HL-60/S4 treated with retinoic acid at 250 ng/mL for 4 days and 3 days (cell line): ENCODE measurements around the gene HTT-AS.

Experiments used
- in situ Hi-C: fragments of 300-500 bp; cut with MboI; formaldehyde crosslinking; loops from 2 replicates; pipeline ENCODE4 v1.7.0; 2022; ENCODE audit warnings: low sequenced_read_pairs

The HTT-AS gene

DNA sequence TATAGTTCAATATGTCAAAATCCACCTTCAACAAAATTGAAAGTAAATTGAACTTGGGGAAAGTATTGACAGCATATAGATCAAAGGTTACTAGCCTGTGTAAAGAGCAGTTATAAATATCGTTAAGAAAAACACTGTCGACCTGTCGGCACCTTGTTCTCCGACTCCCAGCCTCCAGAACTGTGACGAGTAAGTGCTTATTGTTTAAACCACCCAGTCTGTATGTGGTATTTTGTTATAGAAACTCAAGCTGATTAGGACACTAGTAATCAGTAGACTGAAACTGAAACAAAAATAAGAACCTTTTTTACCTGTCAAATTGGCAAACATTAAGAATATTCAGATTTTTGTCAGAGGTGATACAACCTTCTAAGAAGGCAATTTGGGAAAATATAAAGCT, 17.1 kb upstream of the HTT-AS start:
- in situ Hi-C loops, result no loop called here

DNA sequence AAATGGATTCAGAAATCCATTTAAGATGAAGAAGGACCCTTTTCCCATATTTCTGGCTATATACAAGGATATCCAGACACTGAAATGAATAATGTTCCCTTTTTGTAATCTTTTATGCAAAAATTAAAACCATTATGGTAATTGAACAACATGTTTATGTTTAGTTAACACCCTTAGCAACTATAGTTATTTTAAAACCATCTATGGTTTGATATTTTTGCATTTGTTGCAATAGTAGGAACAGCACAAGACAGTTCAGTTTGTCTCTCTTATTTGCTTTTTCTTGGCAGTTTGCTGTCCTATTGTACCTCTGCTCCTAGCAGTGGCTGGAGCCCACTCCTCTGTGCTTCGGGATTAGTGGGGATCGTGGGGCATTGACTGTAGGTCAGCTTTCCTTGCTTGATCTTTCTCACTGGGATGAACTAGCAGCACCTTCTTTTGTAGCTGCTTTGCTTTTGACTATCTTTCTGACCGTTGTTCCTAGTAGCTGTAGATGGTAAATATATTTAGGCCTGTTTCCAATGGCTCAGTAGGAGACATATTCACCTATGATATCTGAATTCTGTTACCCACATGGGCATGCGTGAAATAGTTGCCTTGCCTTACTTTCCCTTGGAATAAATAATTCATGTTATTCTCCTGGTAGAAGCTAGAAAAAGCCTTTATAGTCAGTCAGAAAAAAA, 12.9 kb upstream of the HTT-AS start:
- in situ Hi-C loops, result no loop called here

DNA sequence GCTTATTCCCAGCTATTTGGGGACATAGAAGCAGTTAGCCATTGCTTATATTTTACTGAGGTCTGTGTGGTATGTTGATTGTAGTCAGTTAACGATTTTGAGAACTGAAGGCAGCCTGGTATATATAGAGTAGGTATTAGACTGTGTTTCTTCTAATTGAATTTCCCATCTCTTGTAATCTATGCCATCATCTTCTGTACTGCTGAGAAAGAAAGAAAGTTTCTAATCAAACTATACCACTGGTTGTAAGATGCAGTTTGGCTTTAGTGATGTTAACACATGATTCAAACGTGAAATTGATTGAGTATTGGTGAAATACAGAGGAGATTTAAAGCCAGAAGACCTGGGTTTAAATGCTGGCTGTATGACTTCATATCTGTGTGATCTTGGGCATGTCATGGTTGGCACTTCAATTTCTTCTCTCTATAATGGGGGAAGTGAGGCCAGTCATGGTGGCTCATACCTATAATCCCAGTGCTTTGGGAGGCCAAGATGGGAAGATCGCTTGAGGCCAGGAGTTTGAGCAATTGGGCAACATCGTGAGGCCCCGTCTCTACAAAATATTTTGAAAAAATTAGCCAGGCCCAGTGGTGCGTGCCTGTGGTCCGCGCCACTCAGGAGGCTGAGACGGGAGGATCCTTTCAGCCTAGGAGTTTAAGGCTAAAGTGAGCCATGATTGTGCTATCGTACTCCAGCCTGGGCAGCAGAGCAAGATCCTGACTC, 11.8 kb upstream of the HTT-AS start:
- in situ Hi-C loops, result no loop called here

DNA sequence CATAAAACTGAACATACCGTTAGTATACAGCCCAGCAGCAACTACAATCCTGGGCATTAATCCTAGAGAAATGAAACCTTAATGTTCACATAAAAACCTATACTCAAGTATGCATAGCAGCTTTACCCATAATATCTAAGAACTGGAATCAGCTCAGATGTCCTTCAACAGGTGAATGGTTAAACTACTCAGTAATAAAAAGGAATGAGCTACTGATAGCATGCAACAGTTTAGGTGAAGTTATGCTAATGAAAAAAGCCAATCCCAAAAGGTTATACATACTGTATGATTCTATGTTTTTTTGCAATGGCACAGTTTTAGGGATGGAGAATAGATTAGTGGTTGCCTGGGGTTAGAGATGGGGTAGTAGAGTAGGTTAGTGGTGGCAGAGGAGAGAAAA, 9.4 kb upstream of the HTT-AS start:
- in situ Hi-C loops, result no loop called here

DNA sequence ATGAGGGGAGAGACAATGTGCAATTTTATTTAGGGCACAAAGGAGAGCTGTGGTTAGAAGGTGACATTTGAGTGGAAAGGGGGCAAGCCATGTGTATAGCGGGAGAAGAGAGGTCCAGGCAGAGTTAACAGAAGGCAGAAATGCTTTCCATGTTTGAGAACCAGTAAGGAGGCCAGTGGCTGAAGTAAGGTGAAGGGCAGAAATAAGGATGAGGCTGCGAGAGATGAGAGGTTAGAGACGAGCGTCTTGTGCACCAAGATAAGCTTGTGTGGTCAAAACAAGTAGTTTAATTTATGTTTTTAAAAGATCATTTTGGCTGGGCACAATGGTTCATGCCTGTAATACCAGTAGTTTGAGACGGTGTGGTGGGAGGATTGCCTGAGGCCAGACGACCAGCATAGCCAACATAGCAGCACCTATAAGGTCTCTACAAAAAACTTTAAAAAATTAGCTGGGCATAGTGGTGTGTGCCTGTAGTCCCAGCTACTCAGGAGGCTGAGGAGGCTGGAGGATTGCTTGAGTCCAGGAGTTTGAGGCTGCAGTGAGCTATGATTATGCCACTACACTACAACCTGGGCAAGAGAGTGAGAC, 8.7 kb upstream of the HTT-AS start:
- in situ Hi-C loops, result no loop called here

DNA sequence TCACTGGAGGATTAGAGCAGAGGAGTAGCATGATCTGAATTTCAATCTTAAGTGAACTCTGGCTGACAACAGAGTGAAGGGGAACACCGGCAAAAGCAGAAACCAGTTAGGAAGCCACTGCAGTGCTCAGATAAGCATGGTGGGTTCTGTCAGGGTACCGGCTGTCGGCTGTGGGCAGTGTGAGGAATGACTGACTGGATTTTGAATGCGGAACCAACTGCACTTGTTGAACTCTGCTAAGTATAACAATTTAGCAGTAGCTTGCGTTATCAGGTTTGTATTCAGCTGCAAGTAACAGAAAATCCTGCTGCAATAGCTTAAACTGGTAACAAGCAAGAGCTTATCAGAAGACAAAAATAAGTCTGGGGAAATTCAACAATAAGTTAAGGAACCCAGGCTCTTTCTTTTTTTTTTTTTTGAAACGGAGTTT, 5.4 kb upstream of the HTT-AS start:
- in situ Hi-C loops, result no loop called here

DNA sequence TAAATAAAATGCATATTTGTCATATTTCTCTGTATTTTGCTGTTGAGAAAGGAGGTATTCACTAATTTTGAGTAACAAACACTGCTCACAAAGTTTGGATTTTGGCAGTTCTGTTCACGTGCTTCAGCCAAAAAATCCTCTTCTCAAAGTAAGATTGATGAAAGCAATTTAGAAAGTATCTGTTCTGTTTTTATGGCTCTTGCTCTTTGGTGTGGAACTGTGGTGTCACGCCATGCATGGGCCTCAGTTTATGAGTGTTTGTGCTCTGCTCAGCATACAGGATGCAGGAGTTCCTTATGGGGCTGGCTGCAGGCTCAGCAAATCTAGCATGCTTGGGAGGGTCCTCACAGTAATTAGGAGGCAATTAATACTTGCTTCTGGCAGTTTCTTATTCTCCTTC, 3.5 kb upstream of the HTT-AS start:
- in situ Hi-C loops, result no loop called here

DNA sequence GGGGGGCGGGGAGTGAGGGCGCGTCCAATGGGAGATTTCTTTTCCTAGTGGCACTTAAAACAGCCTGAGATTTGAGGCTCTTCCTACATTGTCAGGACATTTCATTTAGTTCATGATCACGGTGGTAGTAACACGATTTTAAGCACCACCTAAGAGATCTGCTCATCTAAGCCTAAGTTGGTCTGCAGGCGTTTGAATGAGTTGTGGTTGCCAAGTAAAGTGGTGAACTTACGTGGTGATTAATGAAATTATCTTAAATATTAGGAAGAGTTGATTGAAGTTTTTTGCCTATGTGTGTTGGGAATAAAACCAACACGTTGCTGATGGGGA, 1.3 kb upstream of the HTT-AS start:
- in situ Hi-C loops, result no loop called here

DNA sequence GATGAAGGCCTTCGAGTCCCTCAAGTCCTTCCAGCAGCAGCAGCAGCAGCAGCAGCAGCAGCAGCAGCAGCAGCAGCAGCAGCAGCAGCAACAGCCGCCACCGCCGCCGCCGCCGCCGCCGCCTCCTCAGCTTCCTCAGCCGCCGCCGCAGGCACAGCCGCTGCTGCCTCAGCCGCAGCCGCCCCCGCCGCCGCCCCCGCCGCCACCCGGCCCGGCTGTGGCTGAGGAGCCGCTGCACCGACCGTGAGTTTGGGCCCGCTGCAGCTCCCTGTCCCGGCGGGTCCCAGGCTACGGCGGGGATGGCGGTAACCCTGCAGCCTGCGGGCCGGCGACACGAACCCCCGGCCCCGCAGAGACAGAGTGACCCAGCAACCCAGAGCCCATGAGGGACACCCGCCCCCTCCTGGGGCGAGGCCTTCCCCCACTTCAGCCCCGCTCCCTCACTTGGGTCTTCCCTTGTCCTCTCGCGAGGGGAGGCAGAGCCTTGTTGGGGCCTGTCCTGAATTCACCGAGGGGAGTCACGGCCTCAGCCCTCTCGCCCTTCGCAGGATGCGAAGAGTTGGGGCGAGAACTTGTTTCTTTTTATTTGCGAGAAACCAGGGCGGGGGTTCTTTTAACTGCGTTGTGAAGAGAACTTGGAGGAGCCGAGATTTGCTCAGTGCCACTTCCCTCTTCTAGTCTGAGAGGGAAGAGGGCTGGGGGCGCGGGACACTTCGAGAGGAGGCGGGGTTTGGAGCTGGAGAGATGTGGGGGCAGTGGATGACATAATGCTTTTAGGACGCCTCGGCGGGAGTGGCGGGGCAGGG, 711 bp upstream of the HTT-AS start:
- in situ Hi-C loops, result no loop called here

DNA sequence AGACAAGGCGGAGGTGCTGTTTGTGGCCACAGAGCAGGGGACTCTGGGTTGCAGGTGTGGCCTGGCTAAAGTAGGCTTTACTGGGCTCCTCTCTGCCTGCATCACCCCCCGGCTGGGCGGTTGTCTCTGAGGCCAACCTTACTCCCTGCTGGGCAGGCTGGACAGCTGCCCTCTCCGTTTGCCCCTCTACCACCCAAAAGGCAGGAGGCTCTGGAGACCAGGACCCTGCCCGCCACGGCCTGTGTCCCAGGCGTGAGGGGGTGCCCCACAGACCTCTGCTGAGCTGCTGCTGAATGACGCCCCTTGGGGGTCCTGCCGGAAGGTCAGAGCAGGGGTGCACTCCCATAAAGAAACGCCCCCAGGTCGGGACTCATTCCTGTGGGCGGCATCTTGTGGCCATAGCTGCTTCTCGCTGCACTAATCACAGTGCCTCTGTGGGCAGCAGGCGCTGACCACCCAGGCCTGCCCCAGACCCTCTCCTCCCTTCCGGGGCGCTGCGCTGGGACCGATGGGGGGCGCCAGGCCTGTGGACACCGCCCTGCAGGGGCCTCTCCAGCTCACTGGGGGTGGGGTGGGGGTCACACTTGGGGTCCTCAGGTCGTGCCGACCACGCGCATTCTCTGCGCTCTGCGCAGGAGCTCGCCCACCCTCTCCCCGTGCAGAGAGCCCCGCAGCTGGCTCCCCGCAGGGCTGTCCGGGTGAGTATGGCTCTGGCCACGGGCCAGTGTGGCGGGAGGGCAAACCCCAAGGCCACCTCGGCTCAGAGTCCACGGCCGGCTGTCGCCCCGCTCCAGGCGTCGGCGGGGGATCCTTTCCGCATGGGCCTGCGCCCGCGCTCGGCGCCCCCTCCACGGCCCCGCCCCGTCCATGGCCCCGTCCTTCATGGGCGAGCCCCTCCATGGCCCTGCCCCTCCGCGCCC, 920 bp downstream of the HTT-AS start:
- in situ Hi-C loops, result no loop called here

DNA sequence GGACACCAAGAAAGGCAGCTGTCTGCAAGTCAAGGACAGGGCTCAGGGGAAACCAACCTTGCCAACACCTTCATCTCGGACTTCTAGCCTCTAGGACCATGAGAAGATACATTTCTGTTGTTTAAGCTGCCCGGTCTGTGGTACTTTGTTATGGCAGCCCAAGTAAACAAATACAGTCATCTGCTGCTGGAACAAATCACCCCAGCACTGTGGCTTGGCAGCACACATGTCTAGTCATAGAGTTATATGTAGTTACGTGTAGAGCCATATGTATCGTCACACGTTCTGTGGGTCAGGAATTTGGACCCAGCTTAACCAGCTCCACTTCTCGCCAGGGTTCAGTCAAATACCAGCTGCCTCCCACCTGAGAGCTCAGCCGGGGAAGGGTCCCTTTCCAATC, 2.5 kb downstream of the HTT-AS start:
- in situ Hi-C loops, result no loop called here

DNA sequence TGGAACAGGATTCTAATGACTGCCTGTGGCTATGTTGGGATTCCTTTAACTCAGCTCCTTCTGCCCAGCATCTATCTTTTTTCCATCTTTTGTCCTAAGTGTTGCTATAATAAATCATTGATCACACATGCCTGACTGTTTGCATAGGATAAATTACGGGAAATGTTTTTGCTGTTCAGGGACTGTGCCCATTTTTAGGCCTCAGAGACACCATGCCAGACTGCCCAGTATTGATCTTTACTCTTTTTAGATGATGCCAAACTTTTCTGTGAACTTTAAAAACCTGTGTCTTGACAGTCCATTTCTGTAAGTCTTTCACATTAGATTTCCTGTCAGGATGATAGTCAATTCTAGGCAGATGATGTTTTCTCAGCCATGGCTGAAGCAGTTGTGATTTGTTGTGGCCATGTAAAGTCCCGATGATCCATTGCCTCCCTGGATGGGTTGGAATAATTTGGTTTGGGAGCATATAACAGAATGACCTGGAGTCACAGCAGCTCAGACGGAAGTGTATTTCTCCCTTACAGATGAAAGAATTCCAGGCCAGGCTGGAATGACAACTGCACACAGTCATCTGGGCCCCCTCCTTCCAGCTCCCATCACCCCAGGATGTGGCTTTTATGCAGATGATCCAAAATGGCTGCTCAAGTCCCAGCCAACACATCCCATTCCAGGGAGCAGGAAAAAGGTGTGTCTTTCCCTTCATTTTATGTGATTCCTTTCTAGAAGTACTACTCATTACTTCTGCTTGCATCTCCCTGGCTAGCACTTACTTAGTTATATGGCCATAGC, 3.4 kb downstream of the HTT-AS start:
- in situ Hi-C loops, result no loop called here

DNA sequence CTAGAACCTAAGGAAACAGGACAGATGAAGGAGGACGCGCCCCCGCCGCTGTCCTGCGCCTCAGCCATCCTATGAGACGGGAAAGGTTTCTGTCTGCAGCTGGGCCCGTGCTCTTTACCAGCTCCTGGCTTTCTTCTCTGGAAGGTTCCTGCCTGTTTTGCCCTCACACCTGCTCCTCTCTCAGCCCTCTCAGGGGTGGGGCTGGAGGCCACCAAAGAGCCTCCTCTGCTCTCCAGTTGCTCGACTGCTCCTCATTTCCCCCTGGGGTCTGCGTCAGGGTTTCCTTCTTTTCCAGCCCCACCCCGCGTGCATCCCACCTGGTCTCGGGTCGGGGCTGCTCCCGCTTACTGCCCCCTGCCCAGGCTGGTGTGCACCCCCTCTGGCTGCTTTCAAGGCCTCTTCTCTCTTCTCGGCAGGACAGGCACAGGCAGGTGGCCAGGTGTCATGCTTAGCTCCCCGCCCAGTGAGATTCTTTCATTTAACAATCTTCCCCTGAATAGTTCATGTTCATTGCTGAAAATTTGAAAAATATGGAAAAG, 4.6 kb downstream of the HTT-AS start:
- in situ Hi-C loops, result no loop called here

DNA sequence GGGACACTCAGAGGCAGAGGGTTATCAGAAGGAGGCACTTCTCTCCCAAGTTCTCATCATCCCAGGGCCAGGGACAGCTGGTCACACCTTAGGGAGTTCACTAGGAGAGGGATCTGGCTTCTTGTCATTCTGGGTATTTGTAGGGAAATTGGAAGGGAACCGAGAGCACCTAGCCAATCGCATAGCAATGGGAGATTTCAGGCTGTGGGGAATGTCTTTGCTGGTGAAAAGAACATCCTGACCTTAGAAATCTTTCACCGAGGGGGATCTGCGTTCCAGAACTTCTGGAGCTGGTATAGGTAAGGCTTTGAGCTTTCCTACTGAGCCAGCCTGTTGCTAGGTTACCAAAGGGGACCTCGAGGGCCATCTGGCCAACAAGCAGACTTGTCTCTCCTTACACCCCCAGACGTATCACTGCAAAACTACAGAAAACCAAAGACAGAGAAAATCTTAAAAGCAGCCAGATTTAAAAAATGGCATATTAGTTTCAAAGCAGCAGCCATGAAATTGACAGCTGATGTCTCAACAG, 6.8 kb downstream of the HTT-AS start:
- in situ Hi-C loops, result no loop called here

DNA sequence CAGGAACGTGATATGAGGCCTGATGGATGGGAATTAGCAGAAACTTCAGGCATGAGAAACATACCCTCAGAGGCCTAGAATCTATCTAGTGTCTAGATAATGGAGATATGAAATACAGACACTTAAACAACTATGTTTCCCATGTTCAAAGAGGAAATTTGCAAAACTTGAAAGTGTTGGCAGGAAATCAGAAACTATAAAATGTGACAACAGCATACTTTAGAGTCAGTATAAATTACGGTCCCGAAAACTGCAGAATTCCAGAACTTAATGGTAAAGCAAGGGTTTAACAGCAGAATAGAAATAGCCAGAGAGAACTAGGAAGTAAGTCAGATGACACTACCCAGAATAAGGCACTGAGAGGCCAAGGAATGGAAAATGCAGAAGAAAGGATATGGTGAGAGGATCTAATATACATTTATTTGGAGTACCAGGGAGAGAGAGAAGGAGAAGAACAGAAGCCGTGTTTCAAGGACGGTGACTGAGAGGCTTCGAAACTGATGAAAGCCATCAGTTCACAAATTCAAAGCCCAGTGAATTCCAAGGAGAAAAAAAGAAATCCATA, 7.4 kb downstream of the HTT-AS start:
- in situ Hi-C loops, result no loop called here

DNA sequence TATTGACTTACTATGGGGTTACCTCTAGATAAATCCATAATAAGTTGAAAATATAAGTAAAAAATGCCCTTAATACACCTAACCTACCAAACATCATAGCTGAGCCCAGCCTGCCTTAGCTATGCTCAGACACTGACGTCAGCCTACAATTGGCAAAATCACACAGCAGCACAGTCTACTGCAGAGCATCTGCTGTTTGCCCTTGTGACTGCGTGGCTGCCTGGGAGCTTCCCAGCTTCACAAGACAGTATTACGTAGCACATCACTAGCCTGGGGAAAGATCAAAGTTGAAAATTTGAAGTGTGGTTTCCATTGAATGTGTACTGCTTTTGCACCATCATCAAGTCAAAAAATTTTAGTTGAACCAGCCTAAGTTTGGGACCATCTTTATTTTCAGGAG, 8.8 kb downstream of the HTT-AS start:
- in situ Hi-C loops, result no loop called here

DNA sequence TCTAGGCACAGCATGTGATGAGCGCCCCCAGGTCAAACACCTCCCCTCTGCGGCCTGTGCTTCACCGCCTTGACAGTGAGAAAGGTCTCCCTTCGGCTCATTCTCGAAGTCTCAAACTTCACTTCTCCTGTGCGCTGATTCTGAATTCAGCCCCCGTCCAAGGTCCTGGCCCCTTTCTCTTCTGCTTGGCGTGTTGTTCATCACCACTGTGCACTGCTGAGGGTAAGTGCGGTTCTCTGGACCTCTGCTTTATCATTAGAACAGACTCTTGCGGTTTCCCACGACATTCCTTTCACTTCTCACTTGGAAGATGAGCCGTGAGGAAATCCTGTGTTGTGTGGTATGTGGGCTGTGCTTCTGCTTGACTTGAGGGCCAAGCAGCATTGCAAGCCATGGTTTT, 11.9 kb downstream of the HTT-AS start:
- in situ Hi-C loops, result no loop called here

DNA sequence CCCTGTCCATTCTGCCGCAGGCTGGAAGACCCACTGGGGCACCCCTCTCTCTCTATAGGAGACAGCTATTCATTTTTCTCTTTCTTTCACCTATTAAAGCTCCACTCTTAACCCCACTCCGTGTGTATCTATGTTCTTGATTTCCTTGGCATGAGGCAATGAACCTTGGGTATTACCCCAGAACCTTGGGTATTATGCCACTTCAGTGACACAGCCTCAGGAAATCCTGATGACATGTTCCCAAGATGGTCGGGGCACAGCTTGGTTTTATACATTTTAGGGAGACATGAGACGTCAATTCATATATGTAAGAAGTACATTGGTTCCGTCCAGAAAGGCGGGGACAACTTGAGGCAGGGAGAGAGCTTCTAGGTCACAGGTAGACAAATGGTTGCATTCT, 13.4 kb downstream of the HTT-AS start:
- in situ Hi-C loops, result no loop called here

DNA sequence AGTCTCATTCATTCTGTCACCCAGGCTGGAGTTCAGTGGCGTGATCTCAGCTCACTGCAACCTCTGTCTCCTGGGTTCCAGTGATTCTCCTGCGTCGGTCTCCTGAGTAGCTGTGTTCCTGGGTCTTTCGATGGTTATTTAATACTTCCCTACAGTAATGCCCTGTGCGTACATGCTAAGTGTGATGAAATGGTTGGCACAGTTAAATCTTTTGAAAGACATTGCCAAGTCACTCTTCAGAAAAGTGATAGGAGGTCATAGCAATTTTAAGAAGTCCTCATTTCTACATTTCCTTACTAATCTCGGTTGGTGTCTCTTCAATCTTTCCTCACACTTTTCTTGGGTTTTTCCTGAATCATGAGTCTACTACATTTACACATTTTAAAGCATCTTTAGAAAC, 14.4 kb downstream of the HTT-AS start:
- in situ Hi-C loops, result no loop called here
